ENCODE data around the gene FOXO6.

- no peak for TF ChIP-seq SP1 (CRISPR knock-in tag; IDR thresholded peaks at IDR 0.05)
- TF ChIP-seq HDGF (IDR thresholded peaks at IDR 0.05) = no peak
- no peak for TF ChIP-seq SREBF2 (CRISPR knock-in tag; IDR thresholded peaks at IDR 0.05)
- no peak for TF ChIP-seq PHF21A (IDR thresholded peaks at IDR 0.05; ENCODE audit: borderline replicate concordance, low read depth)
- no peak for TF ChIP-seq SIN3B (IDR thresholded peaks at IDR 0.05; ENCODE audit: low read depth)
- TF ChIP-seq SMARCA5 (IDR thresholded peaks at IDR 0.05) = no peak
- no peak for TF ChIP-seq CHCHD3 (CRISPR knock-in tag; IDR thresholded peaks at IDR 0.05)
- TF ChIP-seq CREM (IDR thresholded peaks at IDR 0.05; ENCODE audit: low read depth) = no peak
- no peak for TF ChIP-seq ZNF140 (CRISPR knock-in tag; IDR thresholded peaks at IDR 0.05)
- TF ChIP-seq POLR2A (conservative IDR thresholded peaks at IDR 0.05) = no peak
- no peak for TF ChIP-seq POLR2AphosphoS5 (IDR thresholded peaks at IDR 0.05; ENCODE audit: control insufficient read depth, insufficient read depth, low read depth, low read length)
- TF ChIP-seq BRCA1 (IDR thresholded peaks at IDR 0.05) = no peak
- no peak for TF ChIP-seq BRCA1 (CRISPR knock-in tag; IDR thresholded peaks at IDR 0.05)
- no peak for TF ChIP-seq BHLHE40 (IDR thresholded peaks at IDR 0.05; ENCODE audit: low read length)
Measured at GRCh38 chr1:41363591-41364320, 2.5 kb downstream of the FOXO6 start.

Data from K562 (cell line).